ENCODE measurements around the gene METRNL.
"Not testable (repeated sequence)": the region's sequence is repeated elsewhere in the genome, so short reads cannot be mapped to it uniquely, and the experiment has no call there.

GRCh38 chr17:83066543-83066890, 12.9 kb upstream of the METRNL start:
- TF ChIP-seq CTCF (conservative IDR thresholded peaks at IDR 0.05); EZH2 (IDR thresholded peaks at IDR 0.05; ENCODE audit: low read depth): not testable (repeated sequence)

Measured in PC-9 (cell line).